H1 (cell line): ENCODE measurements around the gene TEX26.

Source experiments
- CHD1 ChIP-seq: IDR thresholded peaks from 2 replicates; pipeline ENCODE4 v1.6.1; 2012; ENCODE audit warnings: low read depth, low read length, improper control_type of control experiment
- EZH2 ChIP-seq: fragments of 200-600 bp; sonication (generic); IDR thresholded peaks from 2 replicates; pipeline ENCODE4 v1.7.1; 2012; ENCODE audit warnings: low read depth, mild to moderate bottlenecking, moderate library complexity, low read length, inconsistent platforms; ENCODE audit not compliant: severe bottlenecking
- JUN ChIP-seq: IDR thresholded peaks from 2 replicates; pipeline ENCODE4 v1.6.1; 2011; ENCODE audit warnings: low read depth, mild to moderate bottlenecking, improper control_type of control experiment, low read length
- POLR2A ChIP-seq, 2 experiments: IDR thresholded peaks; 1 replicate in 1 of 2; 2 replicates in 1 of 2; pipeline ENCODE4 v1.6.1; 2011; ENCODE audit warnings: low read depth in 2 of 2, low read length in 2 of 2, mild to moderate bottlenecking in 2 of 2; ENCODE audit errors: control extremely low read depth in 1 of 2
- POLR2AphosphoS5 ChIP-seq: IDR thresholded peaks from 2 replicates; pipeline ENCODE4 v1.6.1; 2011; ENCODE audit warnings: low read depth, low read length
- POU5F1 ChIP-seq: IDR thresholded peaks from 2 replicates; pipeline ENCODE4 v1.6.1; 2011; ENCODE audit warnings: low read depth, mild to moderate bottlenecking, low read length, moderate library complexity
- RAD21 ChIP-seq, 2 experiments: IDR thresholded peaks in 1 of 2; conservative IDR thresholded peaks in 1 of 2; 2 replicates each; pipeline ENCODE4 v1.6.1; 2011; ENCODE audit warnings: low read depth in 2 of 2, low read length in 2 of 2, improper control_type of control experiment in 1 of 2, inconsistent platforms in 1 of 2, mild to moderate bottlenecking in 1 of 2, moderate library complexity in 1 of 2
- RNF2 ChIP-seq: fragments of 200-900, 300-1000 bp; sonication (generic); IDR thresholded peaks from 2 replicates; pipeline ENCODE4 v1.7.1; 2016; ENCODE audit warnings: borderline replicate concordance, low read depth, mild to moderate bottlenecking, antibody characterized with exemption, low read length; ENCODE audit not compliant: poor library complexity, severe bottlenecking; ENCODE audit errors: missing control alignments
- TAF1 ChIP-seq: IDR thresholded peaks from 2 replicates; pipeline ENCODE4 v1.6.1; 2011; ENCODE audit warnings: mild to moderate bottlenecking, low read depth, low read length
- TF ChIP-seq, protein P1 (sequence below), 3 experiments: IDR thresholded peaks; 1 replicate in 2 of 3; 2 replicates in 1 of 3; pipeline versions ENCODE4 v1.5.1 to v1.6.1; 2011; ENCODE audit warnings: low read length in 3 of 3, mild to moderate bottlenecking in 3 of 3, inconsistent platforms in 2 of 3, low read depth in 1 of 3, moderate library complexity in 1 of 3; ENCODE audit not compliant: insufficient read depth in 1 of 3; ENCODE audit errors: control extremely low read depth in 1 of 3

DNA sequence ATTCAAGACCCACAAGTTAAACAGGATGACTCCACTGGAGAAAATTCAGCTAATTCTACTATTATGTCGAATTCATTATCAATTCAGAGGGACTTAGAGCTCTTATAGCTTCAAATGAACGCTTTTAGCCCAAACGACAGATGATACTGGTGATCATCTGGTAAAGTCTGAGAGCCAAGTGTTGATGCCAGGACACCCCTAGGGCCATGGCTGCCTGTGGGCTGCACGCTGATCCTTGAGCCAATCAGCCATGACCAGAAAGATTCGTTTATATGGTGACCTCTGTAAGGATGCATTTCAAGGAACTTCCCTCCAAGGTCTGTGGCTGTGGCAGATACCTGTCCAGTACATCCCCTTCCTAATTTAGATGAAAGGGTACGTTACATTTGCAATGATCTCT lies 15.5 kb upstream of the TEX26 start:
- no peak for TF ChIP-seq TAF1
- TF ChIP-seq POU5F1 = no peak
- TF ChIP-seq RAD21 (IDR thresholded peaks at IDR 0.05 in 1 of 2, conservative IDR thresholded peaks at IDR 0.05 in 1 of 2; ENCODE audit: low read depth in 2 of 2, low read length in 2 of 2) = no peak
- no peak for TF ChIP-seq CHD1
- TF ChIP-seq, protein P1, sequence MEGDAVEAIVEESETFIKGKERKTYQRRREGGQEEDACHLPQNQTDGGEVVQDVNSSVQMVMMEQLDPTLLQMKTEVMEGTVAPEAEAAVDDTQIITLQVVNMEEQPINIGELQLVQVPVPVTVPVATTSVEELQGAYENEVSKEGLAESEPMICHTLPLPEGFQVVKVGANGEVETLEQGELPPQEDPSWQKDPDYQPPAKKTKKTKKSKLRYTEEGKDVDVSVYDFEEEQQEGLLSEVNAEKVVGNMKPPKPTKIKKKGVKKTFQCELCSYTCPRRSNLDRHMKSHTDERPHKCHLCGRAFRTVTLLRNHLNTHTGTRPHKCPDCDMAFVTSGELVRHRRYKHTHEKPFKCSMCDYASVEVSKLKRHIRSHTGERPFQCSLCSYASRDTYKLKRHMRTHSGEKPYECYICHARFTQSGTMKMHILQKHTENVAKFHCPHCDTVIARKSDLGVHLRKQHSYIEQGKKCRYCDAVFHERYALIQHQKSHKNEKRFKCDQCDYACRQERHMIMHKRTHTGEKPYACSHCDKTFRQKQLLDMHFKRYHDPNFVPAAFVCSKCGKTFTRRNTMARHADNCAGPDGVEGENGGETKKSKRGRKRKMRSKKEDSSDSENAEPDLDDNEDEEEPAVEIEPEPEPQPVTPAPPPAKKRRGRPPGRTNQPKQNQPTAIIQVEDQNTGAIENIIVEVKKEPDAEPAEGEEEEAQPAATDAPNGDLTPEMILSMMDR (IDR thresholded peaks at IDR 0.05; ENCODE audit: control extremely low read depth in 1 of 3, insufficient read depth in 1 of 3, low read depth in 1 of 3, low read length in 3 of 3) = no peak
- TF ChIP-seq POLR2AphosphoS5 = no peak
- TF ChIP-seq POLR2A (IDR thresholded peaks at IDR 0.05; ENCODE audit: control extremely low read depth in 1 of 2, low read depth in 2 of 2, low read length in 2 of 2) = no peak
- no peak for TF ChIP-seq EZH2
- TF ChIP-seq RNF2 = no peak
- no peak for TF ChIP-seq JUN
